OCI-LY1 (cell line): ENCODE data around the gene USP10.

Experiments used
- H2AFZ ChIP-seq: fragments of 200-600 bp; sonication (generic), shearing (Covaris generic); 2 replicates; pipeline ENCODE4 v1.6.0; 2014; ENCODE audit warnings: antibody characterized with exemption, mild to moderate bottlenecking, low read length
- H3F3A ChIP-seq: fragments of 200-600 bp; sonication (generic), shearing (Covaris generic); 2 replicates; pipeline ENCODE4 v1.6.0; 2014; ENCODE audit warnings: mild to moderate bottlenecking, antibody characterized with exemption, low read length, moderate library complexity; ENCODE audit not compliant: insufficient read depth
- H3K27ac ChIP-seq: fragments of 200-600 bp; sonication (generic); 2 replicates; pipeline ENCODE4 v1.5.1; 2014; ENCODE audit warnings: low read length, mixed run types, mild to moderate bottlenecking, low read depth; ENCODE audit not compliant: poor library complexity, severe bottlenecking
- H3K27me3 ChIP-seq: fragments of 200-600 bp; sonication (generic); 2 replicates; pipeline ENCODE4 v1.6.0; 2014; ENCODE audit warnings: antibody characterized with exemption, mild to moderate bottlenecking, low read length, moderate library complexity; ENCODE audit not compliant: insufficient read depth
- H3K36me3 ChIP-seq: fragments of 200-600 bp; sonication (generic); 2 replicates; pipeline ENCODE4 v1.6.1; 2014; ENCODE audit warnings: mild to moderate bottlenecking, antibody characterized with exemption, low read length, moderate library complexity, mixed read lengths; ENCODE audit not compliant: insufficient read depth
- H3K4me1 ChIP-seq: fragments of 200-600 bp; sonication (generic); 2 replicates; pipeline ENCODE4 v1.5.1; 2014; ENCODE audit warnings: mild to moderate bottlenecking, low read length, moderate library complexity; ENCODE audit not compliant: insufficient read depth, severe bottlenecking
- H3K4me2 ChIP-seq: fragments of 200-600 bp; sonication (generic), shearing (Covaris generic); 2 replicates; pipeline ENCODE4 v1.6.1; 2014; ENCODE audit warnings: low read length
- H3K4me3 ChIP-seq: fragments of 200-600 bp; sonication (generic); 2 replicates; pipeline ENCODE4 v1.5.1; 2014; ENCODE audit warnings: low read length, low read depth, mild to moderate bottlenecking, mixed read lengths; ENCODE audit not compliant: poor library complexity, severe bottlenecking
- H3K79me2 ChIP-seq: fragments of 200-600 bp; shearing (Covaris generic); 2 replicates; pipeline ENCODE4 v1.6.1; 2016; ENCODE audit warnings: mixed run types, low read length, mixed read lengths; ENCODE audit not compliant: insufficient read depth
- H3K9ac ChIP-seq: fragments of 200-600 bp; sonication (generic), shearing (Covaris generic); 2 replicates; pipeline ENCODE4 v1.6.1; 2014; ENCODE audit warnings: mild to moderate bottlenecking, low read length, mixed read lengths
- H3K9me2 ChIP-seq: fragments of 200-600 bp; sonication (generic), shearing (Covaris generic); 2 replicates; pipeline ENCODE4 v1.6.1; 2014; ENCODE audit warnings: low read depth, mild to moderate bottlenecking, low read length, mixed read lengths
- H3K9me3 ChIP-seq: fragments of 200-600 bp; shearing (Covaris generic); 2 replicates; pipeline ENCODE4 v1.6.1; 2014; ENCODE audit warnings: low read length, mixed read lengths
- H4K20me1 ChIP-seq: fragments of 200-600 bp; sonication (generic), shearing (Covaris generic); 2 replicates; pipeline ENCODE4 v1.6.0; 2016; ENCODE audit warnings: mild to moderate bottlenecking, low read length; ENCODE audit not compliant: insufficient read depth
- CTCF ChIP-seq: fragments of 200-600 bp; sonication (generic), shearing (Covaris generic); IDR thresholded peaks from 2 replicates; pipeline ENCODE4 v1.5.1; 2017; ENCODE audit warnings: mild to moderate bottlenecking, antibody characterized with exemption, low read length, moderate library complexity, mixed read lengths
- EZH2 ChIP-seq: fragments of 200-600 bp; sonication (generic), shearing (Covaris generic); IDR thresholded peaks from 2 replicates; pipeline ENCODE4 v1.8.0; 2017; ENCODE audit warnings: borderline replicate concordance, mixed run types, mild to moderate bottlenecking, antibody characterized with exemption, low read length, moderate library complexity, mixed read lengths

The USP10 gene

GRCh38 chr16:84763629-84764028 is 63.8 kb downstream of the USP10 start:
- Histone ChIP-seq H3K9ac (no peak overlapping the region), H3K27me3 (no peaks in the 10 kb centered on the region), H3K36me3 (peaks cover 92% of the 10 kb centered on the region), H3K79me2 (no peaks in the 10 kb centered on the region), H4K20me1 (no peaks in the 10 kb centered on the region), H3K4me2 (no peak overlapping the region), H3K9me3 (no peaks in the 10 kb centered on the region), H3K9me2 (no peaks in the 10 kb centered on the region), H3K27ac (no peak overlapping the region), H3K4me3 (no peak overlapping the region), H2AFZ (no peak overlapping the region), H3K4me1 (no peaks in the 10 kb centered on the region), H3F3A (no peaks in the 10 kb centered on the region)
- TF ChIP-seq EZH2: no peak
- no peak for TF ChIP-seq CTCF

GRCh38 chr16:84764970-84765369 is 65.2 kb downstream of the USP10 start:
- H3F3A ChIP-seq: no peaks in the 10 kb centered on the region
- H2AFZ ChIP-seq: no peak overlapping the region
- H3K9me3 ChIP-seq: no peaks in the 10 kb centered on the region
- no peak overlapping the region for H3K4me3 ChIP-seq
- no peaks in the 10 kb centered on the region for H3K79me2 ChIP-seq
- TF ChIP-seq CTCF (no peak), EZH2 (no peak)
- no peak overlapping the region for H3K27ac ChIP-seq
- no peaks in the 10 kb centered on the region for H4K20me1 ChIP-seq
- no peak overlapping the region for H3K4me2 ChIP-seq
- H3K27me3 ChIP-seq: no peaks in the 10 kb centered on the region
- peaks cover 92% of the 10 kb centered on the region for H3K36me3 ChIP-seq
- no peak overlapping the region for H3K9ac ChIP-seq
- H3K4me1 ChIP-seq: no peaks in the 10 kb centered on the region
- no peaks in the 10 kb centered on the region for H3K9me2 ChIP-seq

- Histone ChIP-seq H3K4me3 (no peak overlapping the region), H3K9me2 (no peaks in the 10 kb centered on the region), H3K36me3 (peaks cover 89% of the 10 kb centered on the region), H3K4me2 (no peak overlapping the region), H3K9ac (no peak overlapping the region), H3K4me1 (no peaks in the 10 kb centered on the region), H4K20me1 (no peaks in the 10 kb centered on the region), H3K27me3 (no peaks in the 10 kb centered on the region), H3K27ac (no peak overlapping the region), H2AFZ (no peak overlapping the region), H3K79me2 (no peaks in the 10 kb centered on the region), H3K9me3 (no peaks in the 10 kb centered on the region), H3F3A (no peaks in the 10 kb centered on the region)
- no peak for TF ChIP-seq EZH2
- no peak for TF ChIP-seq CTCF
Observed at GRCh38 chr16:84765616-84766580, 66.1 kb downstream of the USP10 start.
